Heart right ventricle (tissue), 16 donors: ENCODE results near the gene SHROOM3. TPM values are rescaled to one million over a fixed set of nuclear protein-coding genes. Genes with fewer than 3 reads are reported as not detected.

Experiments
- ATAC-seq, 8 donors: fragments of 200-7000 bp; cut with Tn5 transposase; one replicate each; pipeline ENCODE4 v1.9.1; 2020; ENCODE audit warnings: mild to moderate bottlenecking in 8 of 8, moderate library complexity in 8 of 8, moderate number of reproducible peaks in 1 of 8
- DNase-seq, 2 donors: peaks; one replicate each; pipeline ENCODE4 v3.0.0-alpha.2; 2020
- H3K27ac ChIP-seq, 10 donors: fragments of 200-600 bp; sonication (generic) in 2 of 10; one replicate each; pipeline versions ENCODE4 v1.5.0 to v1.8.0; 2020 to 2022; ENCODE audit warnings: mild to moderate bottlenecking in 3 of 10
- H3K27me3 ChIP-seq, 7 donors: fragments of 200-600 bp; one replicate each; pipeline ENCODE4 v1.8.0; 2021 to 2022; ENCODE audit warnings: mild to moderate bottlenecking in 2 of 7
- H3K36me3 ChIP-seq, 9 donors: fragments of 200-600 bp; sonication (generic) in 1 of 9; one replicate each; pipeline versions ENCODE4 v1.5.0 to v1.8.0; 2020 to 2022; ENCODE audit warnings: mild to moderate bottlenecking in 2 of 9
- H3K4me1 ChIP-seq, 9 donors: fragments of 200-600 bp; sonication (generic) in 1 of 9; one replicate each; pipeline versions ENCODE4 v1.5.0 to v1.8.0; 2020 to 2022; ENCODE audit warnings: mild to moderate bottlenecking in 4 of 9
- H3K4me3 ChIP-seq, 10 donors: fragments of 200-600 bp; sonication (generic) in 2 of 10; one replicate each; pipeline versions ENCODE4 v1.5.0 to v1.8.0; 2020 to 2022; ENCODE audit warnings: mild to moderate bottlenecking in 7 of 10, moderate library complexity in 2 of 10
- H3K9me3 ChIP-seq, 11 donors: fragments of 200-600 bp in 10 of 11; sonication (generic) in 2 of 11; one replicate each; pipeline versions ENCODE4 v1.5.0 to v1.8.0; 2013 to 2022; ENCODE audit warnings: mild to moderate bottlenecking in 2 of 11, control low read depth in 1 of 11, moderate library complexity in 1 of 11
- WGBS, 2 donors: extraction: QIAGEN DNeasy Blood & Tissue Kit; methylation state at CpG; one replicate each; pipeline ENCODE4 v1.1.7; 2013; ENCODE audit warnings: inconsistent platforms in 1 of 2; 5-methylcytosine and 5-hydroxymethylcytosine counted together
- intact Hi-C, 10 donors: fragments of 100-400 bp; cut with DNase I; formaldehyde crosslinking; loops; one replicate each; pipeline versions ENCODE4 v1.11.1 to v1.14.2; 2022
- polyA plus RNA-seq, 2 donors: library from polyadenylated mRNA; stranded (reverse); fragments of 200-250 nt; gene quantifications; one replicate each; pipeline ENCODE4 v1.2.3, GENCODE V29; 2013
- total RNA-seq, 10 donors: library from RNA; stranded (reverse); fragmentation: NEBNext Ultra II Directional in 3 of 10; extraction: Animal tissue kit (Norgen Biotek cat#: 25700) in 3 of 10; gene quantifications; one replicate each; pipeline versions ENCODE4 v1.2.1 to v1.2.4, GENCODE V29; 2021 to 2023
- TF ChIP-seq, protein P1 (sequence below), 9 donors: fragments of 200-600 bp; sonication (generic) in 2 of 9; IDR thresholded peaks; one replicate each; pipeline versions ENCODE4 v1.5.0 to v1.8.0; 2021 to 2022; ENCODE audit warnings: antibody characterized with exemption in 9 of 9, mild to moderate bottlenecking in 5 of 9, moderate library complexity in 1 of 9
- donor health status: Arrhythmogenic right ventricular cardiomyopathy.
- donor health status: ischemic (EF 13 %, LVEDD 7.1; RV severe dilation, severe dysfunction).
- donor health status: healthy with polysubstance abuse.
- donor health status: DM: no; HTN: yes; CAD: no.
- donor health status: DM: no; HTN: no; CAD: no.
- donor health status: ischemic (EF 25% LVEDD 6.9; RV normal size, moderate dysfunction).
- donor health status: ischemic (EF 25% LVEDD 5.7; RV mildly dilated, moderate dysfunction).
- donor health status: healthy.
- donor health status: DM: yes; HTN: yes; CAD: no.
- donor health status: Ischemic cardiomyopathy.
- donor health status: ischemic (EF 35%, LVEDD 5.7; RV mildly dilated, moderate dysfunction).
- donor health status: nonischemic (EF 11% LVEDD 7.7; RV severe dilation, severe dysfunction).
- donor health status: DM: yes; HTN: yes; CAD: no.
- donor health status: PGD.
- donor health status: ischemic (EF 29% LVEDD 5.4; RV normal size, mild dysfunction).
- donor health status: nonischemic (EF 23%, LVEDD 6.1; RV moderate dilation, normal function).

SHROOM3 gene
- total and polyA plus RNA-seq, 12 donors = 1.7 to 33.3 (median 15.9) TPM

DNA sequence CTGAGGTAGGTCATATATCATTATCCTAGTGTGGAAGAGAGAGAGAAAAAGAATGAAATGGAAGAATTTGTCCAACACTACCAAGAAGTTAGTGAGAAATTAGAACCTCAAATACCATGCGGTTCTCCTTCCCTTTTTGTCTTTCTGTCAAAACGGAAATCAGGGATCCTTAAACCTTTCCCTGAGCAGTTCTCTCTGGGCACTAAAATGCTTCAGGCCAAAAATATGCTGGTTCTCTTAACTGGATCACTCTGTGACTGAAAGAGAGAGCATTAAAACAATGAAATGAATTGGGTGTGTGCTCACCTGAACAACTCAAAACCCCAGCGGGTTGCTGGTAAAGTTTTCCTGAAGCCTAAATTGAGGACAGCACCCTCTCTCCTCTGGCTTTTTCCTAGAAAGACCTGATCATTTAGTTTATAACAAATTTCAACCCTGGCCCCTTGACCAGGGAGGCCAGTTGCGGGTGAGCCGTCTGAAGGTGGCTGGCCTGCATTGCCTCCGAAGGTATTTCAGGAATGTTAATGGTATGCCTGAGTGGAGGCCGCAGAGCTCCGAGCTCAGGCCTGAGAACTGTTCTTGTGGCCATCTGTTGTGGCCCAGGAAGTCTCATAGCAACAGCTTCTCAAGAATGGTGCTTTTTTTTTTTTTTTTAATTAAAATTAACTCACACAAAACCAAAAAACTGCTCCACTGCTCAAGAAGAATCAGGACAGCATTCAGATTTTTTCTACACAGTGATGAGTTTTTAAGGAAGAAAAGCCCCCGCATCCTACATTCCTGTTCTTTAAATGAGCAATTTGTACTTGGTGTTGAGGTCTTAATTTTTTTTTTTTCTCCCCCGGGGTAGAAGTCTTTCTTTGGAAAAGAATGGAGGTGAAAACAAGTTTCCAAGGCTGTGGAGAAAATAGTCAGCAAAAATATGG lies 155.1 kb downstream of the SHROOM3 start:
- Histone ChIP-seq H3K36me3 (no peaks in the 10 kb centered on the region), H3K4me1 (peaks cover 0 to 48% (median 25%) of the 10 kb centered on the region in 9 donors), H3K27me3 (peaks cover 0 to 26% (median 0%) of the 10 kb centered on the region in 7 donors), H3K27ac (peak overlapping the region; percentile 45 to 88 (median 78)), H3K9me3 (no peaks in the 10 kb centered on the region), H3K4me3 (no peak overlapping the region)
- DNase-seq (peak; percentile 27 to 31), ATAC-seq (peak in 7 of 8 donors; percentile 61 to 80 (median 75))
- WGBS, 2 donors = 29 to 44% methylated on average over 10 of the region's 10 CpGs
- TF ChIP-seq, protein P1, sequence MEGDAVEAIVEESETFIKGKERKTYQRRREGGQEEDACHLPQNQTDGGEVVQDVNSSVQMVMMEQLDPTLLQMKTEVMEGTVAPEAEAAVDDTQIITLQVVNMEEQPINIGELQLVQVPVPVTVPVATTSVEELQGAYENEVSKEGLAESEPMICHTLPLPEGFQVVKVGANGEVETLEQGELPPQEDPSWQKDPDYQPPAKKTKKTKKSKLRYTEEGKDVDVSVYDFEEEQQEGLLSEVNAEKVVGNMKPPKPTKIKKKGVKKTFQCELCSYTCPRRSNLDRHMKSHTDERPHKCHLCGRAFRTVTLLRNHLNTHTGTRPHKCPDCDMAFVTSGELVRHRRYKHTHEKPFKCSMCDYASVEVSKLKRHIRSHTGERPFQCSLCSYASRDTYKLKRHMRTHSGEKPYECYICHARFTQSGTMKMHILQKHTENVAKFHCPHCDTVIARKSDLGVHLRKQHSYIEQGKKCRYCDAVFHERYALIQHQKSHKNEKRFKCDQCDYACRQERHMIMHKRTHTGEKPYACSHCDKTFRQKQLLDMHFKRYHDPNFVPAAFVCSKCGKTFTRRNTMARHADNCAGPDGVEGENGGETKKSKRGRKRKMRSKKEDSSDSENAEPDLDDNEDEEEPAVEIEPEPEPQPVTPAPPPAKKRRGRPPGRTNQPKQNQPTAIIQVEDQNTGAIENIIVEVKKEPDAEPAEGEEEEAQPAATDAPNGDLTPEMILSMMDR (IDR thresholded peaks at IDR 0.05) = no peak
- intact Hi-C loops = loop anchor here in 3 of 10 donors (10.0 kb wide), 3 partner anchors 65 to 285 kb away; partner anchors contain the start of gene STBD1 (in 1 of the 3)

DNA sequence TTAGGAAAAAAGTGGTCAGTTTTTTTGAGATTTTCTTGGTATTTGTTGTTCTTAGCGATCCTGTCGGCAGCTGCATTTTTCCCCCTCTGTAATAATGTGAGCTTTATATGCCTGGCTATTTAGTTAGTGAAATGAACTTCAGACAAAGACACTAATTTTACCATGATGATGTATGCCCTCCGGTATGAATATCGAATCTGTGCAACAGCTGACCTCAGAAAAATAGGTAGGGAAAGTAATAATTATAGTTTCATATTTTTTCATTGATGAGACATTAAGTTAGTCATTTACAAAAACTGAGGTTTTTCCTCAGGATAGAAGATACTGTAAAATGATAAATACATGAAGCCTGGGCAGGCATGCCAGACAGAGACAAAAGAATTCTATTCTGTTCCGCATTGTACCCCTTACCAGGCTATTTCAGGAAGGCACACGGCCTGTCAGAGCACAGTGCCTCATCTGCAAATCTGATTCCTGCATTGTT lies 155.8 kb downstream of the SHROOM3 start:
- WGBS, 2 donors = 39 to 51% methylated on average over 6 of the region's 6 CpGs
- peaks cover 0 to 19% (median 0%) of the 10 kb centered on the region in 7 donors for H3K27me3 ChIP-seq
- no peak for DNase-seq
- intact Hi-C loops = no loop called here
- no peaks in the 10 kb centered on the region for H3K9me3 ChIP-seq
- peak overlapping the region in 9 of 10 donors; percentile 64 to 88 (median 79) for H3K27ac ChIP-seq
- H3K4me1 ChIP-seq = peaks cover 0 to 41% (median 23%) of the 10 kb centered on the region in 9 donors
- TF ChIP-seq, protein P1 (IDR thresholded peaks at IDR 0.05) = no peak
- H3K4me3 ChIP-seq = peak overlapping the region in 1 of 10 donors; percentile 2
- no peaks in the 10 kb centered on the region for H3K36me3 ChIP-seq
- ATAC-seq = peak in 5 of 8 donors; percentile 27 to 68 (median 47)

DNA sequence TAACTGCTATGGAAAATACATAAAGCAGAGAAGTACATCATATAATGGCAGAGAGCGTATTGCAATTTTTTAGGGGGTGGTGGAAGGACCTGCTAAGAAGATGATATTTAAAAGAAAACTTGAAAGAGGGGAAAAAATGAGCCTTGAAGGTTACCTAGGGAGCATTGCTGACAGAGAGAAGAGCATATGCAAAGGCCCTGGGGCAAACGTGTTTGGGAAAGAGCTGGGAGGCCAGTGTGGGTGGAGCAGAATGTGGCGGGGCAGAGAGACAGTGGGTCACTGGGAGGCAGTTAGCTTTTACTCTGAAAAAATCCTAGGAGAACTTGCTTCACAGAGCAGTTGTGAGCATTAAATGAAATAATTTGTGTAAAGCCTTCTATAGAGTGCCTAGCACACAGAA lies 157.0 kb downstream of the SHROOM3 start:
- H3K27ac ChIP-seq = peak overlapping the region in 3 of 10 donors; percentile 84 to 88 (median 87)
- no peak overlapping the region for H3K4me3 ChIP-seq
- 76 to 82% methylated on average over 3 of the region's 3 CpGs for WGBS, 2 donors
- no peaks in the 10 kb centered on the region for H3K9me3 ChIP-seq
- intact Hi-C loops = no loop called here
- ATAC-seq = no peak
- no peak for DNase-seq
- H3K27me3 ChIP-seq = peaks cover 0 to 9% (median 0%) of the 10 kb centered on the region in 7 donors
- peaks cover 0 to 46% (median 21%) of the 10 kb centered on the region in 9 donors for H3K4me1 ChIP-seq
- TF ChIP-seq, protein P1 (IDR thresholded peaks at IDR 0.05) = no peak
- H3K36me3 ChIP-seq = no peaks in the 10 kb centered on the region

DNA sequence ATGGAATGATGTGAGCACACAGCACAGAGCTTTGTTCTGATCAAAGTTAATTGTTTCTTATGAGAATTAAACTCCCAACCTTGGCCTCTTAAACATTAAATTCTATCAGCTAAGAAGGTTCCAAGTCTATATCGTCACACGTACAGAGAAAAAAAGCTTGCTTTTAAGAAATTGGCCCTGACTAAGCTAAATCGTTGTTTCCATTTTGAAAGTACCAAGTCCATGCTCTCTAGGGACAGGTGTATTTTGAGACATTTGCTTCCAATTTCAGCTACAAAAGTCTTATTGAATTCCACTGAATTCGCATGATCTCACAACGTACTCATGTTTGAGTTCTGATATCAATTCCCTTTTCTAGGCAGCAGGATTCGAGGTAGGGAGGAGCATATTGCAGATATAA lies 157.4 kb downstream of the SHROOM3 start:
- no peak overlapping the region for H3K4me3 ChIP-seq
- peak overlapping the region in 3 of 10 donors; percentile 84 to 88 (median 87) for H3K27ac ChIP-seq
- ATAC-seq = no peak

More for the DNA sequence above, 157.4 kb downstream of the SHROOM3 start:
- Histone ChIP-seq H3K36me3 (no peaks in the 10 kb centered on the region), H3K4me1 (peaks cover 0 to 49% (median 21%) of the 10 kb centered on the region in 9 donors), H3K27me3 (peaks cover 0 to 9% (median 0%) of the 10 kb centered on the region in 7 donors), H3K9me3 (no peaks in the 10 kb centered on the region)
- TF ChIP-seq, protein P1 (IDR thresholded peaks at IDR 0.05) = no peak
- DNase-seq = no peak
- intact Hi-C loops = no loop called here
- 70 to 72% methylated on average over 6 of the region's 6 CpGs for WGBS, 2 donors
